NAMALWA (cell line): ENCODE measurements around the gene TAS2R43.
"Not testable (repeated sequence)": the region's sequence is repeated elsewhere in the genome, so short reads cannot be mapped to it uniquely, and the experiment has no call there.

Experiments
- DNase-seq: peaks from one replicate; pipeline ENCODE4 v3.0.0-alpha.2; 2015; ENCODE audit warnings: low spot score

The TAS2R43 gene

DNA sequence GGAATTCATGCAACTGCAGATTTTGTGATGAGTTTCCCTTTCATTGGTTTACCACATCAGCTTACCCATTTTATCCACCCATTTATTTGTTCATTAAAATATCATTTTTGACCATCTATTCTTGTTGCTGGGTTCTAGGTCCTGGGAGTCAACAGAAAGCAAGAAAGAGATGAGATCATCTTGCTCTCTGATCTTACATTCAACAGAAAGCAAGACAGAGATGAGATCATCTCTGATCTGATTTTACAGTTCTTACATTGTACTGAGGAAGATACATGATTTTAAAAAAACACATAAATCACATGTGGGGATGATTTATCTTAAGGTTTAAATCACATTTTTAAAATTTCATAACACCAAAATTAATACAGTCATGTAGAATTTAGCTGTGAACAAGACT, 32.3 kb downstream of the TAS2R43 start:
- no peak for DNase-seq

GRCh38 chr12:11059041-11059440, 33.1 kb downstream of the TAS2R43 start:
- DNase-seq: no peak

DNA sequence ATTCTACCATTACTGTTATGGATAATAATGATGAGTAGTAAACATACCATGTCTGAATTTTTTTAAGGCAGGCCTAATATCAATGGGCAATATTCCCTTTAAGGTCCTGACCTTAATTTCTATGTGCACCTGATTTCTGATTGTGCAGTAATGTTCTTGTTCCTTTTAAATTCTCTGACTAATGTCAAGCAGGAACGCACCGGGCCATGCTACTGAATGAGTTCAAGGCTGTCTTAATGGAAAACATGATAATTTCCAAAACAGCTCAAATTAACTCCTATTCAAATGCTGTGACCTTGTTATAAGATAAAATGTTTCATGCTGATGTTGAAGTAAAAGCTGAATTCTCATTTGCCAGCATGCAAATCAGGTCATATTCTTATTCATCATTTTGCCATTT, 36.8 kb downstream of the TAS2R43 start:
- no peak for DNase-seq

DNA sequence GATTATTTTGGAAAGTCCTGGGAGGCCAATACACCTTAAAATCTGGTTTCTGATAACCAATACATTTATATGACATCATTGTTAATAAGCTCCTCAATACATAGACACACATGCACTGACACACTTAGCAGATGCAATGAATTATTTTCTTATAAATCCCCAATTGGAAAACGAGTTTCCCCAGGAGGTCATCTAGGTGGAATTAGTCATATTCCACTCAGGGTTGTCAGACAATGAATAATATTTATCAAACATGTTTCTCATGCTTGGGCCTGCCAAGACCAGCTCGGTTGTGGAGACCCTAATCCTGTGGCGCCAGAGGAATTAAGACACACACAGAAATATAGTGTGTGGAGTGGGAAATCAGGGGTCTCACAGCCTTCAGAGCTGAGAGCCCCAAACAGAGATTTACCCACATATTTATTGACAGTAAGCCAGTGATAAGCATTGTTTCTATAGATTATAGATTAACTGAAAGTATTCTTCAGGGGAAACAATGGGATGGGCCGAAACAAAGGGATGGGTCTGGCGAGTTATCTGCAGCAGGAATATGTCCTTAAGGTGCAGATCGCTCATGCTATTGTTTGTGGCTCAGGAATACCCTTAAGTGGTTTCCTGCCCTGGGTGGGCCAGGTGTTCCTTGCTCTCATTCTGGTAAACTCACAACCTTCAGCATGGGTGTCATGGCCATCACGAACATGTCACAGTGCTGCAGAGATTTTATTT, 42.1 kb downstream of the TAS2R43 start:
- DNase-seq: not testable (repeated sequence)

DNA sequence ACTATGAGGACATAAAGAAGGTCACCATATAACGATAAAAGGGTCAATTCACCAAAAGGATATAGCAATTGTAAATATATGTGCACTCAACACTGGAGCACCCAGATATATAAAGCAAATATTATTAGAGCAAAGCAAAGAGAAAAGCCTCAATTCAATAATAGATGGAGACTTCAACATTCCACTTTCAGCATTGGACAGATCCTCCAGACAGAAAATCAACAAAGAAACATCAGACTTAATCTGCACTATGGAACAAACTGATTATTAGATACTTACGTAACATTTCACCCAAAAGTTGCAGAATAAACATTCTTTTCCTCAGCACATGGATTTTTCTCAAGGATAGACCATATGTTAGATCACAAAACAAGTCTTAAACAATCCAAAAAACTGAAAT, 50.7 kb downstream of the TAS2R43 start:
- not testable (repeated sequence) for DNase-seq
